ENCODE data around the gene NAT16.

- no peak for TF ChIP-seq CTCF (IDR thresholded peaks at IDR 0.05; ENCODE audit: low read depth, low read length)
- TF ChIP-seq EZH2phosphoT487 (IDR thresholded peaks at IDR 0.05; ENCODE audit: low read depth): no peak
These were observed 56.4 kb downstream of the NAT16 start for GRCh38 chr7:101123703-101124068.

Data from OCI-LY3 (cell line).